ENCODE results near the gene FAM107B. TPM values are rescaled to one million over a fixed set of nuclear protein-coding genes. Genes with fewer than 3 reads are reported as not detected.

The FAM107B gene
- total RNA-seq, 4 donors from 2014 or later = 19.5 to 35.2 (median 25.6) TPM

- 84% methylated on average over 15 of the region's 15 CpGs for WGBS
- Histone ChIP-seq H3K4me3 (no peak overlapping the region), H3K27me3 (no peaks in the 10 kb centered on the region), H3K9me3 (no peaks in the 10 kb centered on the region), H3K36me3 (no peaks in the 10 kb centered on the region), H3K27ac (no peak overlapping the region), H3K4me1 (peaks cover 35% of the 10 kb centered on the region)
- no peak for TF ChIP-seq CTCF (IDR thresholded peaks at IDR 0.05)
- DNase-seq (ENCODE audit: low spot score in 2 of 2) = no peak
Measured at GRCh38 chr10:14560791-14561765, 213.6 kb downstream of the FAM107B start.

- no peaks in the 10 kb centered on the region for H3K27me3 ChIP-seq
- no peaks in the 10 kb centered on the region for H3K36me3 ChIP-seq
- H3K9me3 ChIP-seq = no peaks in the 10 kb centered on the region
- DNase-seq (ENCODE audit: low spot score in 2 of 2) = no peak
- 75% methylated on average over 9 of the region's 9 CpGs for WGBS
- TF ChIP-seq EP300 (IDR thresholded peaks at IDR 0.05) (no peak), POLR2A (IDR thresholded peaks at IDR 0.05) (no peak), CTCF (IDR thresholded peaks at IDR 0.05) (no peak), POLR2AphosphoS5 (IDR thresholded peaks at IDR 0.05) (no peak)
- H3K4me1 ChIP-seq = peaks cover 39% of the 10 kb centered on the region
- H3K4me3 ChIP-seq = no peak overlapping the region
- H3K27ac ChIP-seq = no peak overlapping the region
Measured at GRCh38 chr10:14560274-14560673, 214.4 kb downstream of the FAM107B start.

DNA sequence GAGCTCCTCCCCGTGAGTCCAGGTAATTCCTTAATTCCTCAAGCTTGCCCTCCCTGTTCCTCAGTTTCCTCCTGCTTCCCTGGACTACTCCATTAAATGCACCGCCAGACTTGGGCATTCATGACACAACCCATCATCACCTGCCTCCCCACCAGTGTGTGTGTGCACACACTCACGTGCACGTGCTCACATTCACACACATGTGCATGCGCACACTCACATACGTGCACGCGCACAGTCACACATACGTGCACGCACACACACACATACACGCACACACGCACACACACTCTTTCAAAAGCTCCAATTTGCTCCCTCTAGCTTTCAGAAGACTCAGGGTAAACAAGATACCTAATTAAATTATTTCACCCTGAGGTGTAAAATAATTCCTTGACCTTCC, 216.7 kb downstream of the FAM107B start:
- Histone ChIP-seq H3K4me3 (no peak overlapping the region), H3K36me3 (no peaks in the 10 kb centered on the region), H3K27ac (no peak overlapping the region), H3K4me1 (peaks cover 44% of the 10 kb centered on the region), H3K27me3 (no peaks in the 10 kb centered on the region), H3K9me3 (no peaks in the 10 kb centered on the region)
- TF ChIP-seq POLR2A (IDR thresholded peaks at IDR 0.05) (no peak), CTCF (IDR thresholded peaks at IDR 0.05) (no peak), EP300 (IDR thresholded peaks at IDR 0.05) (no peak), POLR2AphosphoS5 (IDR thresholded peaks at IDR 0.05) (no peak)
- DNase-seq (ENCODE audit: low spot score in 2 of 2) = no peak
- WGBS = 97% methylated on average over 12 of the region's 12 CpGs

GRCh38 chr10:14557567-14557966, 217.1 kb downstream of the FAM107B start:
- Histone ChIP-seq H3K36me3 (no peaks in the 10 kb centered on the region), H3K27me3 (no peaks in the 10 kb centered on the region), H3K4me3 (no peak overlapping the region), H3K9me3 (no peaks in the 10 kb centered on the region), H3K27ac (no peak overlapping the region), H3K4me1 (peaks cover 41% of the 10 kb centered on the region)
- no peak for TF ChIP-seq POLR2AphosphoS5 (IDR thresholded peaks at IDR 0.05)
- TF ChIP-seq CTCF (IDR thresholded peaks at IDR 0.05) = no peak
- no peak for TF ChIP-seq EP300 (IDR thresholded peaks at IDR 0.05)
- TF ChIP-seq POLR2A (IDR thresholded peaks at IDR 0.05) = no peak
- no peak for DNase-seq (ENCODE audit: low spot score in 2 of 2)
- WGBS = 95% methylated on average over 5 of the region's 5 CpGs

DNA sequence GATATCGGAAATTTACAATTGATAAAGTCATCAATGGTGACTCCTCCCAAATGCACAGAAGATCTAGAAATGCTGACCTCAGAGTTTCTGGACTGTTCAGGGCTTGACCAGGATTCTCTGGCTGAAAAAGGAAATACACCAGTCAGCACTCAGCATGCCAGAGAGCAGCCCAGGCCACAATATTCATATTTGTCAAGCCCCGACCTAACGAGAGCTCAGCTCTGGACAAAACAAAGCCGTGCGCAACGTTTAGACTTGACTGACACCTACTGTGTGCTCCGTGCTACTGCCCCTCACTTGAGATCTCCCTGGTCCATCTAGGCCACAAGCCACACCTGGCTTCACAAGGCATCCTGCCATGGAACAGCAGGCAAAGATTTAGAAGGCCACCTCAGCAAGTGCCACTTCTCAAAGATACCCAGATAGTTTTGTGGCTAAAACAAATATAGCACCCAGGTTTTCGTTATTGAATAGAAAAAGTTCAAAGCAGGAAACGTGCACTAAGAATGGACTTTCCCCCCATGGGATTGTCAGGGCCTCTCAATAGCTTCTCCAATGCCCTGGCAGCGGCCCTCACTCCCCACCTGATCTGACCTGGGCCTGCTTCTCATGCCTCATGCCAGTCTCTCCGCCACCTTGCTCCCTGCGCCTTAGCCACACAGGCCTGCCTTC, 218.3 kb downstream of the FAM107B start:
- no peaks in the 10 kb centered on the region for H3K9me3 ChIP-seq
- no peak for DNase-seq (ENCODE audit: low spot score in 2 of 2)
- peaks cover 33% of the 10 kb centered on the region for H3K4me1 ChIP-seq
- TF ChIP-seq CTCF (IDR thresholded peaks at IDR 0.05) = no peak
- no peak for TF ChIP-seq EP300 (IDR thresholded peaks at IDR 0.05)
- no peak for TF ChIP-seq POLR2AphosphoS5 (IDR thresholded peaks at IDR 0.05)
- TF ChIP-seq POLR2A (IDR thresholded peaks at IDR 0.05) = no peak
- H3K36me3 ChIP-seq = no peaks in the 10 kb centered on the region
- no peaks in the 10 kb centered on the region for H3K27me3 ChIP-seq
- no peak overlapping the region for H3K27ac ChIP-seq
- no peak overlapping the region for H3K4me3 ChIP-seq
- WGBS = 84% methylated on average over 12 of the region's 12 CpGs

All from suprapubic skin (tissue), 4 donors.